ENCODE results near the gene TMEM182. TPM values are rescaled to one million over a fixed set of nuclear protein-coding genes. Genes with fewer than 3 reads are reported as not detected.

The TMEM182 gene
- total RNA-seq: 0.16 and 0.76 TPM in 2 replicates

GRCh38 chr2:102761763-102762162 is at the start of gene TMEM182:
Gene TMEM182, plus strand, starts transcription at chr2:102762031. Its CDS starts 187 bp downstream, at chr2:102762218.

Other genes with a start within 250 kb of the TMEM182 start
- under 0.01 TPM in 2 replicates for gene SLC9A2, start 142.5 kb upstream of the TMEM182 start, total RNA-seq